A673 (cell line): ENCODE results near the gene TMEM220. TPM values are rescaled to one million over a fixed set of nuclear protein-coding genes. Genes with fewer than 3 reads are reported as not detected.
A peak's percentile ranks its signal among the peaks of the same experiment; 100 is the strongest.

ENCODE experiments used
- Bru-seq: library from RNA; stranded (reverse); fragments of 400-500 nt; gene quantifications from one replicate; lab custom pipeline; 2021; lab: Mats Ljungman, UMichigan
- BruChase-seq, 2 experiments: library from RNA; stranded (reverse); fragments of 400-500 nt; gene quantifications; one replicate each; lab custom pipeline; 2021; lab: Mats Ljungman, UMichigan
- BruUV-seq: library from RNA; stranded (reverse); fragments of 400-500 nt; replicated peaks from 2 replicates; lab custom pipeline; 2021; lab: Mats Ljungman, UMichigan
- CTCF ChIA-PET: fragments of 300-600 bp; sonication (Branson Sonifier 250); formaldehyde crosslinking; loops from one replicate; lab custom pipeline; 2022; ENCODE audit warnings: antibody characterized with exemption; lab: Charles Lee
- POLR2A ChIA-PET: fragments of 300-600 bp; sonication (Branson Sonifier 250); formaldehyde crosslinking; loops from one replicate; lab custom pipeline; 2022; ENCODE audit warnings: antibody characterized with exemption; ENCODE audit not compliant: low non-redundant PET; lab: Charles Lee
- DNase-seq: peaks from one replicate; pipeline ENCODE4 v3.0.0-alpha.2; 2015; ENCODE audit warnings: low spot score
- H3K27ac ChIP-seq: fragments of 200-600 bp; sonication (generic); 2 replicates; pipeline ENCODE4 v1.5.1; 2016; ENCODE audit warnings: mixed run types, low read depth, mild to moderate bottlenecking, mixed read lengths, antibody characterized with exemption, low read length; ENCODE audit not compliant: poor library complexity, severe bottlenecking
- H3K27me3 ChIP-seq: fragments of 200-600 bp; sonication (generic); replicated peaks from 2 replicates; pipeline ENCODE4 v1.6.1; 2017; ENCODE audit warnings: mixed run types, low read depth, mild to moderate bottlenecking, mixed read lengths, antibody characterized with exemption, low read length; ENCODE audit not compliant: insufficient read depth, poor library complexity
- H3K36me3 ChIP-seq: fragments of 200-600 bp; sonication (generic); 2 replicates; pipeline ENCODE4 v1.6.1; 2016; ENCODE audit warnings: mixed run types, mild to moderate bottlenecking, mixed read lengths, antibody characterized with exemption, low read length; ENCODE audit not compliant: insufficient read depth, poor library complexity, severe bottlenecking
- H3K4me1 ChIP-seq: fragments of 200-600 bp; sonication (generic); 2 replicates; pipeline ENCODE4 v1.6.1; 2017; ENCODE audit warnings: mixed run types, mild to moderate bottlenecking, mixed read lengths, antibody characterized with exemption, low read length; ENCODE audit not compliant: insufficient read depth, poor library complexity, severe bottlenecking
- H3K4me3 ChIP-seq: fragments of 200-600 bp; sonication (generic); 2 replicates; pipeline ENCODE4 v1.5.1; 2016; ENCODE audit warnings: low read depth, mixed run types, mild to moderate bottlenecking, mixed read lengths, low read length; ENCODE audit not compliant: poor library complexity, severe bottlenecking
- H3K9me3 ChIP-seq: fragments of 200-600 bp; sonication (generic); 2 replicates; pipeline ENCODE4 v1.6.1; 2016; ENCODE audit warnings: mixed run types, low read depth, mild to moderate bottlenecking, mixed read lengths, antibody characterized with exemption, low read length; ENCODE audit not compliant: poor library complexity, severe bottlenecking
- CTCF ChIP-seq: fragments of 300-800, 200-600 bp; sonication (generic); conservative IDR thresholded peaks from 2 replicates; pipeline ENCODE4 v1.5.1; 2017; ENCODE audit warnings: low read depth, mild to moderate bottlenecking, antibody characterized with exemption, low read length, moderate library complexity, mixed read lengths
- EZH2 ChIP-seq: fragments of 200-600 bp; sonication (generic); IDR thresholded peaks from 2 replicates; pipeline ENCODE4 v1.6.1; 2017; ENCODE audit warnings: borderline replicate concordance, low read depth, mild to moderate bottlenecking, mixed read lengths, antibody characterized with exemption, low read length; ENCODE audit not compliant: poor library complexity, severe bottlenecking
- intact Hi-C: fragments of 100-400 bp; cut with micrococcal nuclease; formaldehyde crosslinking; loops from one replicate; pipeline ENCODE4 v1.10.0; 2022; ENCODE audit not compliant: unreplicated experiment
- long read RNA-seq: library from polyadenylated mRNA; stranded (forward); transcript quantifications from one replicate; pipeline ENCODE4 v2.0.0, GENCODE V29; 2022
- total RNA-seq: library from RNA; stranded (reverse); gene quantifications from 2 replicates; pipeline ENCODE4 v1.2.3, GENCODE V29; 2021

The TMEM220 gene
- 0.11 and 1.4 TPM in 2 replicates for total RNA-seq
- percentile 37 among the genes with signal in this experiment for Bru-seq, nascent RNA
- BruChase-seq, experiment 1, labeled RNA remaining after a 2-hour chase: percentile 18 among the genes with signal in this experiment
- BruChase-seq, experiment 2, labeled RNA remaining after a 6-hour chase: percentile 26 among the genes with signal in this experiment
- long read RNA-seq, partial matches to known transcripts: 0 of 1 reads
- long read RNA-seq, other reads (novel, unspliced or antisense): 1 of 1 reads

GRCh38 chr17:10729334-10730193 is at the start of gene TMEM220:
Gene TMEM220 (minus strand): TSS chr17:10730023. CDS start chr17:10729851, 172 bp downstream.
- CTCF ChIA-PET: no interaction called here

GRCh38 chr17:10779609-10780008 is 49.8 kb upstream of the TMEM220 start:
- TF ChIP-seq CTCF (no peak), EZH2 (no peak)
- Histone ChIP-seq H3K36me3 (no peaks in the 10 kb centered on the region), H3K4me1 (no peaks in the 10 kb centered on the region), H3K27me3 (peaks cover 95% of the 10 kb centered on the region), H3K4me3 (no peak overlapping the region), H3K9me3 (peaks cover 9% of the 10 kb centered on the region), H3K27ac (no peak overlapping the region)
- CTCF ChIA-PET: interaction anchor here (0.6 kb wide), 1 partner anchor 55 kb away, joined by 5 read pairs; no protein-coding TSS in a partner anchor
- POLR2A ChIA-PET: no interaction called here
- intact Hi-C loops: no loop called here
- BruUV-seq: no TSS peak
- DNase-seq: no peak

More at GRCh38 chr17:10729334-10730193, at the start of gene TMEM220:
- intact Hi-C loops: loop anchor here (10.0 kb wide), 1 partner anchor 1205 kb away; no protein-coding TSS in a partner anchor
- no TSS peak for BruUV-seq
- POLR2A ChIA-PET: no interaction called here
- DNase-seq: peak; percentile 49
- TF ChIP-seq EZH2 (no peak), CTCF (no peak)
- H3K27ac ChIP-seq: no peak within 1 kb of the TSS
- peaks cover 4% of the 10 kb centered on the region for H3K27me3 ChIP-seq
- peak within 1 kb of the TSS; percentile 52 for H3K4me3 ChIP-seq
- H3K4me1 ChIP-seq: peaks cover 11% of the 10 kb centered on the region
- no peaks in the 10 kb centered on the region for H3K9me3 ChIP-seq
- H3K36me3 ChIP-seq: no peaks in the 10 kb centered on the region

- Histone ChIP-seq H3K36me3 (no peaks in the 10 kb centered on the region), H3K4me3 (no peak overlapping the region), H3K27ac (no peak overlapping the region), H3K9me3 (peaks cover 9% of the 10 kb centered on the region), H3K4me1 (peaks cover 8% of the 10 kb centered on the region), H3K27me3 (peaks cover 84% of the 10 kb centered on the region)
- CTCF ChIA-PET: no interaction called here
- POLR2A ChIA-PET: no interaction called here
- no TSS peak for BruUV-seq
- no peak for DNase-seq
- intact Hi-C loops: no loop called here
- no peak for TF ChIP-seq EZH2
- no peak for TF ChIP-seq CTCF
Measured at GRCh38 chr17:10777890-10778289, 48.1 kb upstream of the TMEM220 start.
